A549 (cell line): ENCODE data around the gene CD82.

ENCODE experiments used
- CBX8 ChIP-seq: fragments of 200-600 bp; sonication (generic); IDR thresholded peaks from 2 replicates; pipeline ENCODE4 v1.6.1; 2016
- CHD4 ChIP-seq: fragments of 200-600 bp; sonication (generic); IDR thresholded peaks from 2 replicates; pipeline ENCODE4 v1.6.1; 2016; ENCODE audit warnings: antibody characterized with exemption, mild to moderate bottlenecking, borderline replicate concordance
- EP300 ChIP-seq, 2 experiments: fragments of >200 bp; sonication (Bioruptor Twin); formaldehyde crosslinking; IDR thresholded peaks; 2 replicates in 1 of 2; 3 replicates in 1 of 2; pipeline ENCODE4 v1.6.1; 2016 to 2017
- ESRRA ChIP-seq: fragments of 150-350 bp; IDR thresholded peaks from 2 replicates; pipeline ENCODE4 v1.6.1; 2014; ENCODE audit warnings: mild to moderate bottlenecking, low read length, borderline replicate concordance
- HEYL ChIP-seq: fragments of 250-450 bp; sonication (Bioruptor Pico); IDR thresholded peaks from 2 replicates; pipeline ENCODE4 v1.8.0; 2021; ENCODE audit warnings: mild to moderate bottlenecking, moderate library complexity
- JUNB ChIP-seq: fragments of >200 bp; sonication (Bioruptor Twin); formaldehyde crosslinking; IDR thresholded peaks from 2 replicates; pipeline ENCODE4 v1.6.1; 2016
- MAFK ChIP-seq: fragments of 450-650 bp; IDR thresholded peaks from 2 replicates; pipeline ENCODE4 v1.6.1; 2014; ENCODE audit not compliant: partially characterized antibody
- POLR2A ChIP-seq: IDR thresholded peaks from 2 replicates; pipeline ENCODE4 v1.6.1; 2012; ENCODE audit warnings: mild to moderate bottlenecking, low read length
- RCOR1 ChIP-seq: fragments of 150-350 bp; IDR thresholded peaks from 2 replicates; pipeline ENCODE4 v1.6.1; 2014; ENCODE audit warnings: antibody characterized with exemption, low read length, low read depth
- RFX5 ChIP-seq: fragments of 450-650 bp; IDR thresholded peaks from 2 replicates; pipeline ENCODE4 v1.7.1; 2014; ENCODE audit warnings: antibody characterized with exemption, mild to moderate bottlenecking, moderate library complexity
- TF ChIP-seq, protein P1 (sequence below): IDR thresholded peaks from 2 replicates; pipeline ENCODE4 v1.6.1; 2012
- TF ChIP-seq, protein P2 (sequence below): fragments of >200 bp; sonication (Bioruptor Twin); formaldehyde crosslinking; IDR thresholded peaks from 3 replicates; pipeline ENCODE4 v1.5.1; 2016
- TF ChIP-seq, protein P3 (sequence below): fragments of 250-450 bp; sonication (Bioruptor Pico); IDR thresholded peaks from 2 replicates; pipeline ENCODE4 v1.5.0; 2021; ENCODE audit warnings: mild to moderate bottlenecking, moderate library complexity, borderline replicate concordance

DNA sequence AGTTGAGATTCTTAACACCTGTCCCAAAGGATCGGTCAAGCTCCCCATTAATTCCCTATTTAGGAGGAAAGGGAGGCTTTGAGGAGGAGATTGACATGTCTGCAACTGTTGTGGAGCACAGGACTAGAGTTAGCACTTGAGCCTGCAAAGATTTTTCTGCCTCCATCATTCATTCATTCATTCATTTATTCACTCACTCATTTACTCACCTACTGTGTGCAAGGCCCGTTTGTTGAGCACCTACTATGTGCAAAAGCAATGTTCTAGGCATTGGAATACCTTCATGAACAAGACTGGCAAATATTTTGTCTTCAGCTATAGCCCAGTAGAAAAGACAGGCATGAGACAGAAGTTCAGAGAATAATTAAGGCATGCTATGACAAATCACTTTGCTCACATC, 43.2 kb upstream of the CD82 start:
- TF ChIP-seq, protein P1, sequence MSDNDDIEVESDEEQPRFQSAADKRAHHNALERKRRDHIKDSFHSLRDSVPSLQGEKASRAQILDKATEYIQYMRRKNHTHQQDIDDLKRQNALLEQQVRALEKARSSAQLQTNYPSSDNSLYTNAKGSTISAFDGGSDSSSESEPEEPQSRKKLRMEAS, result no peak
- TF ChIP-seq EP300 (IDR thresholded peaks at IDR 0.05) (no peak), CBX8 (no peak), CHD4 (no peak), ESRRA (no peak), HEYL (CRISPR knock-in tag) (no peak), POLR2A (no peak), JUNB (no peak), RCOR1 (no peak), RFX5 (no peak), MAFK (no peak)
- TF ChIP-seq, protein P2, sequence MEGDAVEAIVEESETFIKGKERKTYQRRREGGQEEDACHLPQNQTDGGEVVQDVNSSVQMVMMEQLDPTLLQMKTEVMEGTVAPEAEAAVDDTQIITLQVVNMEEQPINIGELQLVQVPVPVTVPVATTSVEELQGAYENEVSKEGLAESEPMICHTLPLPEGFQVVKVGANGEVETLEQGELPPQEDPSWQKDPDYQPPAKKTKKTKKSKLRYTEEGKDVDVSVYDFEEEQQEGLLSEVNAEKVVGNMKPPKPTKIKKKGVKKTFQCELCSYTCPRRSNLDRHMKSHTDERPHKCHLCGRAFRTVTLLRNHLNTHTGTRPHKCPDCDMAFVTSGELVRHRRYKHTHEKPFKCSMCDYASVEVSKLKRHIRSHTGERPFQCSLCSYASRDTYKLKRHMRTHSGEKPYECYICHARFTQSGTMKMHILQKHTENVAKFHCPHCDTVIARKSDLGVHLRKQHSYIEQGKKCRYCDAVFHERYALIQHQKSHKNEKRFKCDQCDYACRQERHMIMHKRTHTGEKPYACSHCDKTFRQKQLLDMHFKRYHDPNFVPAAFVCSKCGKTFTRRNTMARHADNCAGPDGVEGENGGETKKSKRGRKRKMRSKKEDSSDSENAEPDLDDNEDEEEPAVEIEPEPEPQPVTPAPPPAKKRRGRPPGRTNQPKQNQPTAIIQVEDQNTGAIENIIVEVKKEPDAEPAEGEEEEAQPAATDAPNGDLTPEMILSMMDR, result no peak
- TF ChIP-seq, protein P3, sequence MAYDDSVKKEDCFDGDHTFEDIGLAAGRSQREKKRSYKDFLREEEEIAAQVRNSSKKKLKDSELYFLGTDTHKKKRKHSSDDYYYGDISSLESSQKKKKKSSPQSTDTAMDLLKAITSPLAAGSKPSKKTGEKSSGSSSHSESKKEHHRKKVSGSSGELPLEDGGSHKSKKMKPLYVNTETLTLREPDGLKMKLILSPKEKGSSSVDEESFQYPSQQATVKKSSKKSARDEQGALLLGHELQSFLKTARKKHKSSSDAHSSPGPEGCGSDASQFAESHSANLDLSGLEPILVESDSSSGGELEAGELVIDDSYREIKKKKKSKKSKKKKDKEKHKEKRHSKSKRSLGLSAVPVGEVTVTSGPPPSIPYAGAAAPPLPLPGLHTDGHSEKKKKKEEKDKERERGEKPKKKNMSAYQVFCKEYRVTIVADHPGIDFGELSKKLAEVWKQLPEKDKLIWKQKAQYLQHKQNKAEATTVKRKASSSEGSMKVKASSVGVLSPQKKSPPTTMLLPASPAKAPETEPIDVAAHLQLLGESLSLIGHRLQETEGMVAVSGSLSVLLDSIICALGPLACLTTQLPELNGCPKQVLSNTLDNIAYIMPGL (CRISPR knock-in tag), result no peak
